Cardiac fibroblast (primary cell): ENCODE results near the gene ADAMTS2.
A peak's percentile ranks its signal among the peaks of the same experiment; 100 is the strongest.

ENCODE experiments used
- DNase-seq, 2 donors: peaks; one replicate each; pipeline versions ENCODE4 v3.0.0 to v3.0.0-alpha.2; 2010; ENCODE audit warnings: low read depth in 2 of 2
- H3K4me3 ChIP-seq, 2 donors: replicated peaks in 1 of 2; 1 replicate in 1 of 2; 2 replicates in 1 of 2; pipeline ENCODE4 v1.5.1; 2011; ENCODE audit warnings: low read depth in 2 of 2, low read length in 2 of 2, mild to moderate bottlenecking in 2 of 2, moderate library complexity in 1 of 2
- TF ChIP-seq, protein P1 (sequence below): IDR thresholded peaks from one replicate; pipeline ENCODE4 v1.5.1; 2011; ENCODE audit warnings: low read depth, mild to moderate bottlenecking, low read length, inconsistent platforms

Gene ADAMTS2

DNA sequence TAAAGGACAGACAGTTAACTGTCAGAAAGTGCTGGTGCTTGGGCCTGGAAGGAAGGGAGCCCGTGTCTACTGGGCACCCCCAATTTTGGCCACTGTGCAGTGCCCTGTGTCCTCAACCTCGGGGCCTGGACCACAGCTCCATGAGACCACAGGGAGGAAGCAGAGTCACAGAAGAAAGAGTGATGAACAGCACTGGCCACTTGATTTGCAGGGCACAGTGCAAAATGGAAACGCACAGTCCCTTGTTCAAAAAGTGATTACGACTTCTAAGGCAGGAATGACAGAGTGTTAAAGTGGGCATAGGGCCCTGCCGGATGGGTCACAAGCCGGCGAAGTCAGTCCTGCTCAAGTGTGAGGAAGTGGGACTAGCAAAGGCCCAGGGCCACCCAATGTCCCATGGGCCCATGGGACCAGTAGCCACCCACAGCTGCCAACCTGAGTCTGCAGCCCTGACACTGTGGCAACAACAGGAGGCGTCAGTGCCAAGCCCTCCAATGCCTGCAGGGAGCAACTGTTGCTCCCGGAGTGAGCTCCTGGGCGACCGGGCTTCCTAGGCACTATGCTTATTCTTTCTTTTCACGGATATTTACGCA lies 85.4 kb downstream of the ADAMTS2 start:
- TF ChIP-seq, protein P1, sequence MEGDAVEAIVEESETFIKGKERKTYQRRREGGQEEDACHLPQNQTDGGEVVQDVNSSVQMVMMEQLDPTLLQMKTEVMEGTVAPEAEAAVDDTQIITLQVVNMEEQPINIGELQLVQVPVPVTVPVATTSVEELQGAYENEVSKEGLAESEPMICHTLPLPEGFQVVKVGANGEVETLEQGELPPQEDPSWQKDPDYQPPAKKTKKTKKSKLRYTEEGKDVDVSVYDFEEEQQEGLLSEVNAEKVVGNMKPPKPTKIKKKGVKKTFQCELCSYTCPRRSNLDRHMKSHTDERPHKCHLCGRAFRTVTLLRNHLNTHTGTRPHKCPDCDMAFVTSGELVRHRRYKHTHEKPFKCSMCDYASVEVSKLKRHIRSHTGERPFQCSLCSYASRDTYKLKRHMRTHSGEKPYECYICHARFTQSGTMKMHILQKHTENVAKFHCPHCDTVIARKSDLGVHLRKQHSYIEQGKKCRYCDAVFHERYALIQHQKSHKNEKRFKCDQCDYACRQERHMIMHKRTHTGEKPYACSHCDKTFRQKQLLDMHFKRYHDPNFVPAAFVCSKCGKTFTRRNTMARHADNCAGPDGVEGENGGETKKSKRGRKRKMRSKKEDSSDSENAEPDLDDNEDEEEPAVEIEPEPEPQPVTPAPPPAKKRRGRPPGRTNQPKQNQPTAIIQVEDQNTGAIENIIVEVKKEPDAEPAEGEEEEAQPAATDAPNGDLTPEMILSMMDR: no peak
- no peak for DNase-seq
- no peak overlapping the region for H3K4me3 ChIP-seq

DNA sequence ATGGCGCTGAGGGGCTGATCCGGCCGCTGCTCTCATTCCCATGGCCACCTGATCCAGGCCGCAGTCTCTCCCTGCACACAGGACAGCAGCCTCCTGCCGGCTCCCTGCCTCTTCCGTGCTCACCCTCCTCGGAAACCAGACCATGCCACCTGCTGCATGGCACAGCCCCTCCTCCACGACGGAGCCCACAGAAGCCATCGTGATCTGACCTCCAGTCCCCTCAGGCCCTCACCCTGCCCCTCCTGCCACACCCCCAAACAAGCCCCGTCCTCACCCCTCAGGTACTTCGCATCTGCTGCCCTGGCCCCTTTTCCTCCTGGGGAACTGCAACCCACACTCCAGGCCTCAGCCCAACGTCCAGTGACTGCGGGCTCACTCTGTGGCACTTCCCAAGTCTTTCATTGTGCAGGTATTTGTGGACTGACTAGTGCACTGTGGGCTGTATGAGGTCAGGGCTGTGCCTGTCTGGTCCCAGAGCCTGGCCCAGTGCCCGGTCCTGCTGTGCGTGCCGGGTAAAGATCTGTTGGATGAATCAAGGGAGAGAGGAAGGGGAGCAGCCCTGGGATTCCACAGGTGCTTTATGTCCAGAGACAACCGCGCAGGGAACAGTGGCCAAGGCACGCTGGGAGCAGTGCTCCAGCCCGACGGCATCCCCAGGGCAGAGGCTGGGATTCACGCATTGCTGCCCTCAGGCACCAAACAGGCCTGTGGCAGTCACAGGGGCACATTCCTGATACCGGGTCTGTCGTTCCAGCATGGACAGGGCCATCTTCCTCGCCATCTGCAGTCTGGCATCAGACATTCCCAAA lies 86.1 kb downstream of the ADAMTS2 start:
- H3K4me3 ChIP-seq: no peak overlapping the region
- TF ChIP-seq, protein P1: no peak
- peak in 1 of 2 donors; percentile 59 for DNase-seq

DNA sequence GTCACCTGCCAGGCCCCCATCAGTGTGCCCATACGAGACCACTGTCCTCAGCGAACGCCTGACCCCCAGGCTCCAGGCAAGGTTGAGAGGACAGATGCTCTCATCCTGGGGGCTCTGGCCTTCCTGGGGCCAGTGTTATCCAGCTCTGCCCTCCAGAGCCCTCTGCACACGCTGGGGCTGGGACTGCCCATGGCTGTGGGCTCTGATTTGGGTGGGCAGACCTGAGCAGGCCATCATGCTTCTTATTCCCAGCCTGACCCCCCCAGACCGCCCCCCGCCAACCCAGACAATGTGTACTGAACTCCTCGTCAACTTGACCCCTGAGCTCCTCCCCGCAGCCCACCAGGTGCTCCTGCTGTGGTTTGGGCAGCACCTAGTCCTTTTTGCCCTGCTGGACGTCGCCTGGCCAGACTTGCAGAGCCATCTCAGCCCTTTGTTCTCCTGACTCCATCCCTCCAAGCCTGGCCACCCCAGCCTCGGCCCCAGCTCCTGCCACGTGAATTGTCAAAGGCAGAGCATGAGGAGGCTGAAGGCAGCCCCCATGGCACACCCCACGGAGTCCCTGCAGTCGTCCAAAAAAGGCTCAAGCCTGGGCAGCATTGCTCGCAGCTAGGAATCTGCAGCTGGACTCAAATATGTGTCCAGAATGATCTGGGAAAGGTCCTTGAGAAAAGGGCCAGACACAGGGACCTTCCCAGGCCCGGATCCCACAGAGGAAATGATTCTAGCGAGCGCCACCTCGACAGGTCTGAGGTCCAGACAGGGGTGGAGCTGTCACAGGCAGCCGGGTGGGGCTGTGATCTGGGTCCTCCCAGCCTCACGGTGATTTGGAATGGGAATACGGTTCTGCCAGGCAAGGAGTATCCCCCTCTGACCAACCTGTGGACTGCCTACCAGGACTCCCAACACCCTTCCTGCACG lies 87.0 kb downstream of the ADAMTS2 start:
- DNase-seq: no peak
- TF ChIP-seq, protein P1: no peak
- H3K4me3 ChIP-seq: no peak overlapping the region

DNA sequence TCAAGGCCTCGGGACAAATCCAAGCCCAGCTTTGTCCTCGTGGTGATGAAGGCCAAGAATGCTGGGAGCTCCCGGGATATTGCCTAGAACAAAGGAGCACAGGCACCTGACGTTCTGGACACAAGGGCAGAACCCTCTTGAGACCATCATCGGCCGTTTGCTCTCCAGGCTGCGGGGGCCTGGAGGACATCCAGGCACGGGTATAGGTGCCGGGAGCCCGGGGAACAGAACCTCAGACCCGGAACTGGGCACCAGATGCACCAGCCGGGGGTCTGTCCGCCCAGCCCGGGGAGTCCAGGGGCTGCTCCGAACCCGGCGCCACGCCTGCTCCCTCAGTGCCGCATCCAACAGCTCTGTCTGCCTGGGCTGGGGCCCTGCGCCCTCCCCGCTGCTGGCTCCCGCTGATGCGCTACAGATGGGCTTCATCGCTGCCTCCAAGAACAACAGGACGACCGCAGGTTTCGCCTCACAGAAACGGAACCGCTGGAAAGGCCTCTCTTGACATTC lies 88.0 kb downstream of the ADAMTS2 start:
- H3K4me3 ChIP-seq: no peak overlapping the region
- TF ChIP-seq, protein P1: no peak
- no peak for DNase-seq

DNA sequence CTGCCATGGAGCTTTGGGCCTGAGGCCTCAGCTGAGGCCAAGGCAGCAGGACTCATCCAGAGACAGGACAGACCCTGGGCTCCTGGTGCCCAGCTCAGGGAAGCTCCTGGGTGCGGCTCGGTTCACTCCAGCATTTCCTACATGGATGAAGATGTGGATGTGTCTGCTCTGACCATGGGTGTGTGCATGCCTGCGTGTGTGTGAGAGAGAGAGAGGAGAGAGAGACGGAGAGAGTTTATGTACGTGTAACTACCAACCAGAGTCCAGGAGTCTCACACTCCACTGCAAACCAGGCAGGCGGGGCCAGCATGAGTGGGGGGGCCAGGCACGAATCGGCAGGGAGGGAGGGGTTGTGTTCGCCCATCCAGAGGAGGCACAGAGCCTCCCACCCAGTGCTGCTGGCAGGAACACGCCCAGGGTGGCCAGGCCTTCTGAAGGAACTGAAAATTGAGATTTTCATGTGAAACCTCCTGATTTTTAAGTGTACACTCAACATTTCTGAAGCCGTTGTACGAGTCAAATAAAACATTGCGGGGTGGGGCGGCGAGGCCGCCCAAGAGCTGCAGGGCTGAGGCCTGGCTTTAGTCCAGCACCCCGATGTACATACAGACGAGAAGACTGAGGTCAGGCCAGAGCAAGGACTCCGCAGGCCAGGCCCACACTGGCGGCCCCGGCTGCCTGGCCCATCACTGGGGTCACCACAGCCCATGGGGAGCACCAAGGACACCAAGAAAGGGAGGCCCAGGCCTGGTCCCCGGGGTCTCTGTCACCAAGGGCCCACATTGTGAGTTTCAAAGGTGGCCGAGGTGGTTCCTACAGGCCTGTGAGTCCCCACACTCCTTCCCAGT lies 88.7 kb downstream of the ADAMTS2 start:
- no peak overlapping the region for H3K4me3 ChIP-seq
- TF ChIP-seq, protein P1: no peak
- no peak for DNase-seq
